Fibroblast of the aortic adventitia (primary cell): ENCODE results near the gene GID8. TPM values are rescaled to one million over a fixed set of nuclear protein-coding genes. Genes with fewer than 3 reads are reported as not detected.

Source experiments
- DNase-seq: peaks from one replicate; pipeline ENCODE4 v3.0.0-alpha.2; 2010; ENCODE audit warnings: low read depth
- H3K4me3 ChIP-seq: 2 replicates; pipeline ENCODE4 v1.5.1; 2011; ENCODE audit warnings: low read depth, mild to moderate bottlenecking, control low read depth, low read length, moderate library complexity
- CTCF ChIP-seq: IDR thresholded peaks from 2 replicates; pipeline ENCODE4 v1.5.1; 2011; ENCODE audit warnings: mild to moderate bottlenecking, low read length, control low read depth, inconsistent platforms; ENCODE audit not compliant: insufficient read depth
- total RNA-seq: library from RNA; depleted of rRNA; stranded (reverse); fragments of >200 nt; gene quantifications from 2 replicates; pipeline ENCODE4 v1.2.3, GENCODE V29; 2012; ENCODE audit warnings: low replicate concordance

The GID8 gene
- total RNA-seq, 1 donor: 35.4 TPM

DNA sequence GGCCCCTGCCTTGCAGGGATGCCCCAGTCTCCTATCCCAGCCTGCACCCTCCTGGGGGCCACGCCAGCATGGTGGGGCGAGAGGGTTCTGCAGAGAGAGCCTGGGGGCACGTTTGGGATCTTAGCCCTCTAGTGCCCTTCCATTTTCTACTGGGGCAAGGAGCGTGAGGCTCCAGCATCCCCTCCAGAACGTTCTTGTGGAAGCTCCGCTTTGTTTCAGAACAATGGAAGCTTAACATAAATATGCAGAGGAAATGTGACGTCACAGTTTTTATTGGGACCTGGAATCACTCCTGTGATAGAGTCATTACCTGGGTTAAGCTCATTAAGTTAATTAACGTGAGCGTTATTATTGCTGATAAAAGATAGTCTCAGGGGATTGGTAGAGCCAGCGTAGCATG, 49.2 kb downstream of the GID8 start:
- H3K4me3 ChIP-seq: no peak overlapping the region
- DNase-seq: no peak
- TF ChIP-seq CTCF: no peak

DNA sequence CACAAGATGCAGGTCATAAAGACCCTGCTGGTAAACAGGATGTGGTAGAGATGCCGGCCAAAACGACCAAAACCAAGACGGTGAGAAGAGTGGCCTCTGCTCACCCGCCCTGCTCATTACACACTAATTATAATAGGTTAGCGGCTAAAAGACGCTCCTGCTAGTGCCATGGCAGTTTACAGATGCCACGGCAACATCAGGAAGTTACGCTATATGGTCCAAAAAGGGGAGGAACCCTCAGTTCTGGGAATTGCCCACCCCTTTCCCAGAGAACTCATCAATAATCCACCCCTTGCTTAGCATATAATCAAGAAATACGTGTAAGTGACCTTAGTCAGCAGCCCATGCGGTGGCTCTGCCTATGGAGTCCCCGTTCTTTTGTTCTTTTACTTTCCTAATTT, 51.3 kb downstream of the GID8 start:
- DNase-seq: no peak
- H3K4me3 ChIP-seq: no peak overlapping the region
- no peak for TF ChIP-seq CTCF

DNA sequence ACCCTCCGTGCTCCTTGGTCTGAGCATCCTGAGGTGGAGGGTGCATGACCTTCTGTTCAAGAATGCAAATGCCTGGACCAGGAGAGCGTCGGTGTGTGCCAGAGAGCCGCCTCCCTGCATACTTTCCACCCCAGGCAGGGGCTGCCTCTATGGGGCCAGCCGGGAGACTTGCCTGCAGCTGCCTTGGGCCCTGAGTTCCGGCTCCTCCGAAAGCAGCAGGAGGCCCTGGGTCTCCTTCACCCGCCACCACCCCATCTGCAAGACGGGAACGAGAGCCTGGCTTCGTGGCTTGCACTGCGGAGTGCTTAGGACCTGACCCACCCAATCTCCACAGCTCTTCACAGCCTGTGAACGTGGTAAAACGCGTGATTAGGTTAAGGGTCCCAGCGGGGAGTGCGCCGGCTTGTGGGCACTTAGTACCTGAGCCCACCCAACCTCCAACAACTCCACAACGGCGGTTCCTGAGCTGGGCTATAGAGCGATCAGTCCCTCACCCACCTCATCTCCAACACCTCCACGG, 52.4 kb downstream of the GID8 start:
- no peak for TF ChIP-seq CTCF
- DNase-seq: no peak
- H3K4me3 ChIP-seq: no peak overlapping the region

- H3K4me3 ChIP-seq: no peak overlapping the region
- TF ChIP-seq CTCF: no peak
- DNase-seq: no peak
Measured at GRCh38 chr20:62991196-62991807, 53.4 kb downstream of the GID8 start.

- no peak for DNase-seq
- no peak overlapping the region for H3K4me3 ChIP-seq
- no peak for TF ChIP-seq CTCF
Measured at GRCh38 chr20:62991863-62992262, 53.9 kb downstream of the GID8 start.

- no peak overlapping the region for H3K4me3 ChIP-seq
- TF ChIP-seq CTCF: no peak
- DNase-seq: no peak
Measured at GRCh38 chr20:62993856-62994494, 56.0 kb downstream of the GID8 start.
